ENCODE data around the gene CDK15.

The CDK15 gene

GRCh38 chr2:201915446-201915845 lies 109.1 kb downstream of the CDK15 start:
- DNase-seq, result no peak

- DNase-seq, result no peak
These were observed 110.2 kb downstream of the CDK15 start for GRCh38 chr2:201916565-201916964.

- DNase-seq, result no peak
These were observed 112.4 kb downstream of the CDK15 start for GRCh38 chr2:201918616-201919307.

- DNase-seq, result no peak
These were observed 112.9 kb downstream of the CDK15 start for GRCh38 chr2:201919308-201919634.

- no peak for DNase-seq
These were observed 117.3 kb downstream of the CDK15 start for GRCh38 chr2:201923436-201924328.

- DNase-seq, result no peak
These were observed 118.1 kb downstream of the CDK15 start for GRCh38 chr2:201924453-201924852.

GRCh38 chr2:201925056-201925455 lies 118.7 kb downstream of the CDK15 start:
- no peak for DNase-seq

- DNase-seq, result no peak
These were observed 119.7 kb downstream of the CDK15 start for GRCh38 chr2:201926067-201926466.

- no peak for DNase-seq
These were observed 122.0 kb downstream of the CDK15 start for GRCh38 chr2:201928363-201928762.

GRCh38 chr2:201929281-201930026 lies 123.1 kb downstream of the CDK15 start:
- no peak for DNase-seq

- DNase-seq, result no peak
These were observed 123.7 kb downstream of the CDK15 start for GRCh38 chr2:201930043-201930442.

GRCh38 chr2:201930831-201931230 lies 124.5 kb downstream of the CDK15 start:
- no peak for DNase-seq

GRCh38 chr2:201931475-201931874 lies 125.1 kb downstream of the CDK15 start:
- DNase-seq, result no peak

- no peak for DNase-seq
These were observed 125.6 kb downstream of the CDK15 start for GRCh38 chr2:201931951-201932350.

GRCh38 chr2:201932511-201932910 lies 126.2 kb downstream of the CDK15 start:
- no peak for DNase-seq

GRCh38 chr2:201933792-201934237 lies 127.5 kb downstream of the CDK15 start:
- no peak for DNase-seq

- DNase-seq, result no peak
These were observed 130.5 kb downstream of the CDK15 start for GRCh38 chr2:201936817-201937216.

- no peak for DNase-seq
These were observed 131.0 kb downstream of the CDK15 start for GRCh38 chr2:201937343-201937742.

- no peak for DNase-seq
These were observed 131.9 kb downstream of the CDK15 start for GRCh38 chr2:201938156-201938775.

- DNase-seq, result no peak
These were observed 132.4 kb downstream of the CDK15 start for GRCh38 chr2:201938781-201939180.

GRCh38 chr2:201939453-201939941 lies 133.2 kb downstream of the CDK15 start:
- no peak for DNase-seq

- DNase-seq, result no peak
These were observed 136.2 kb downstream of the CDK15 start for GRCh38 chr2:201942531-201942930.

Data from CD4-positive, alpha-beta T cell treated with Interleukin-6 for 4 hours (primary cell).